ENCODE results near the gene TMC1. TPM values are rescaled to one million over a fixed set of nuclear protein-coding genes. Genes with fewer than 3 reads are reported as not detected.
A peak's percentile ranks its signal among the peaks of the same experiment; 100 is the strongest.

TMC1 gene
- polyA plus RNA-seq, 2 of the 4 experiments (the other 2 are of a cell fraction) = 0.12 to 0.17 TPM

DNA sequence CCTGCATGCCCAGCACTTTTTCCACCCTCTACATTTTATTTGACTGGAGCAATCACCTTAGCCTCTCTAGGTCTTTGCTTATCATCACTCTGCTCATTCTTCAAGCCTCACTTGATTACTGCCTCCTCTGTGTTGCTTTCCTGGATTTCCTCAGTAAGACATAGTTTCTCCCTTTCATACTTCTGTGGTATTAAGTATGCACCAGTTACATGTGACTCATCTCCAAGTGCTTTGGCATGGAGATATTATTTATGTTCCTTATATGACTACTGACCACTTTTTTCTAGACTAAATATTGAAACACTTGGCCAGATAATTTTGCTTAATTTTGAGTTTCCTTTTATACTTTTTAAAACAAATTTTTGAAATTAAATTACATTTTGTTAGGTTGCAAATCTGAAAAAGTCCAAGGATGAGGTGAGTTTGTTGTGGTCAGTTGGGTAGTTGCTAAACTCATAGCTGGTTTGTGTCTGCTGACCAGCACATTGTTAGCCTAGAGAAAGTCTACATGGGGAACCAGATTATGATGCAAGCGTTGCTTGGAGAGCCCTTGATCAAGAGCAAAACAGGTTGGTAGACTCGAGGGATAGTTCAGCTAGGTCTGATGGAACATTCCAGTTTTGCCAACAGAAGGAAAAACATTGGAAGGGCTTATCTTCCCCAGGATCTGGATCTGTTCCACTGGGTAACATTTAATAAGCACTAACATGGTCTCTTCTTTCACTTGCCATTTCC lies 140.2 kb downstream of the TMC1 start (continued):
- no peak for TF ChIP-seq BHLHE40 (IDR thresholded peaks at IDR 0.05; ENCODE audit: low read depth, low read length)

DNA sequence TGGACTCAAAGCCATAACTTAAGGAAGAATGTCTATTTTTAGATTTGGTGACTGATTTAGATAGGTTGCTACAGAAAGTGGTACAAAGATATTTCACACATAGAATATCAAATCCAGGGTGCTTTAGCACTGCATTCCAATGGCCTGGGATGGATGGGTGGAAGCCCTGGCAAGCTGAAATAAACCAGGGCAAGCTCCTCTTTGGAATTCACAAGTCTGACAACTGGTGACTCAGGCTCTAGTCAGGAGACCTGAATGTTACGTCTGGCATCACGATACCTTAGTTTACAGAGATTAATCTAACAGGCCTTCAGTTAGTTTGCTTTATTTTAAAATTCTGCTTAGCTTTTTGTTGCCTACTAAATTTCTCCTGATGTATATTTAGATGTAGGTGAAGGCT lies 144.0 kb downstream of the TMC1 start:
- ATAC-seq = peak in 1 of 2 experiments; percentile 66; a peak in 2 of 6 replicates

DNA sequence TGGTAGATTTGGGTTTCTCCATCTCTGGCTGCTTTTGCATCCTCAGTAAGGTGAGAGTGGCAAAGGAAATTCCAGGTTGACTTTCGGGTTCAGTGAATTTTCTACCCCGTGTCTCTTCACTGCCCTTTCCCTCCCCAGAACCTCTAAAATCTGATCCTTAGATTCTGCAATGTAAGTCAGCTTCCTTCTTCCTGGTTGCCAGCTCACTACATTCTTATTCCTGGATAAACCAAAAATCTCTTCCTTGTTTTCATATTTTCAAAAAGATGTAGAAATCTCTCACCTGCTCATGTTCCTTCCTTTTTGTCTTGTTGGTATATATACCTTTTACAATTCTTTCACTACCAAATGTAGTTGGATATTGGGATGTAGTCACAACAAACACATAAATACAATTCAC lies 145.8 kb downstream of the TMC1 start:
- Histone ChIP-seq H3K4me1 (0 out of 3 replicates have a peak, but pooled peaks cover 6% of the 10 kb centered on the region), H3K4me3 (no peak overlapping the region), H3K9me3 (no peaks in the 10 kb centered on the region), H3K4me2 (no peak overlapping the region), H3K27ac (no peak overlapping the region)
- FAIRE-seq = no peak
- WGBS (ENCODE audit: missing lambda C conversion rate) = 65% methylated on average over 2 of the region's 2 CpGs
- ChIA-PET CTCF (no interaction called here), POLR2A (no interaction called here)
- no peak for ATAC-seq
- DNase-seq (ENCODE audit: low read depth in 1 of 2, low spot score in 1 of 2) = no peak
- TF ChIP-seq EP300 (IDR thresholded peaks at IDR 0.05) (no peak), RAD21 (conservative IDR thresholded peaks at IDR 0.05 in 1 of 2, IDR thresholded peaks at IDR 0.05 in 1 of 2) (no peak), KDM5A (IDR thresholded peaks at IDR 0.05) (no peak), SREBF2 (IDR thresholded peaks at IDR 0.05) (no peak), MAFK (IDR thresholded peaks at IDR 0.05; ENCODE audit: partially characterized antibody) (no peak), FOSB (CRISPR knock-in tag; IDR thresholded peaks at IDR 0.05) (no peak), CEBPB (IDR thresholded peaks at IDR 0.05) (no peak), EHF (CRISPR knock-in tag; IDR thresholded peaks at IDR 0.05) (no peak), HEYL (CRISPR knock-in tag; IDR thresholded peaks at IDR 0.05) (no peak), POLR2A (IDR thresholded peaks at IDR 0.05; ENCODE audit: low read length) (no peak)
- TF ChIP-seq, protein P1, sequence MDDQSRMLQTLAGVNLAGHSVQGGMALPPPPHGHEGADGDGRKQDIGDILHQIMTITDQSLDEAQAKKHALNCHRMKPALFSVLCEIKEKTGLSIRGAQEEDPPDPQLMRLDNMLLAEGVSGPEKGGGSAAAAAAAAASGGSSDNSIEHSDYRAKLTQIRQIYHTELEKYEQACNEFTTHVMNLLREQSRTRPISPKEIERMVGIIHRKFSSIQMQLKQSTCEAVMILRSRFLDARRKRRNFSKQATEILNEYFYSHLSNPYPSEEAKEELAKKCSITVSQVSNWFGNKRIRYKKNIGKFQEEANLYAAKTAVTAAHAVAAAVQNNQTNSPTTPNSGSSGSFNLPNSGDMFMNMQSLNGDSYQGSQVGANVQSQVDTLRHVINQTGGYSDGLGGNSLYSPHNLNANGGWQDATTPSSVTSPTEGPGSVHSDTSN (IDR thresholded peaks at IDR 0.05) = no peak

More for the DNA sequence above, 144.0 kb downstream of the TMC1 start:
- H3K4me2 ChIP-seq = no peak overlapping the region
- no peaks in the 10 kb centered on the region for H3K9me3 ChIP-seq
- TF ChIP-seq KDM5A (IDR thresholded peaks at IDR 0.05) = no peak
- no peak for TF ChIP-seq RNF2 (IDR thresholded peaks at IDR 0.05; ENCODE audit: borderline replicate concordance, low read depth)
- TF ChIP-seq, protein P2, sequence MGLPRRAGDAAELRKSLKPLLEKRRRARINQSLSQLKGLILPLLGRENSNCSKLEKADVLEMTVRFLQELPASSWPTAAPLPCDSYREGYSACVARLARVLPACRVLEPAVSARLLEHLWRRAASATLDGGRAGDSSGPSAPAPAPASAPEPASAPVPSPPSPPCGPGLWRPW (IDR thresholded peaks at IDR 0.05) = no peak
- no peak for TF ChIP-seq ZFP36 (IDR thresholded peaks at IDR 0.05; ENCODE audit: borderline replicate concordance, partially characterized antibody)
- TF ChIP-seq FOSB (CRISPR knock-in tag; IDR thresholded peaks at IDR 0.05) = no peak
- ChIA-PET POLR2A (no interaction called here), CTCF (interaction anchor here (0.9 kb wide), 1 partner anchor 9 kb away, joined by 3 read pairs; no protein-coding TSS in a partner anchor)
- 0 out of 3 replicates have a peak, but pooled peaks cover 6% of the 10 kb centered on the region for H3K4me1 ChIP-seq
- no peak overlapping the region for H3K4me3 ChIP-seq
- FAIRE-seq = no peak
- 43% methylated on average over 2 of the region's 2 CpGs for WGBS (ENCODE audit: missing lambda C conversion rate)
- DNase-seq (ENCODE audit: low read depth in 1 of 2, low spot score in 1 of 2) = peak in 1 of 2 experiments; percentile 19
- H3K27ac ChIP-seq = no peak overlapping the region

DNA sequence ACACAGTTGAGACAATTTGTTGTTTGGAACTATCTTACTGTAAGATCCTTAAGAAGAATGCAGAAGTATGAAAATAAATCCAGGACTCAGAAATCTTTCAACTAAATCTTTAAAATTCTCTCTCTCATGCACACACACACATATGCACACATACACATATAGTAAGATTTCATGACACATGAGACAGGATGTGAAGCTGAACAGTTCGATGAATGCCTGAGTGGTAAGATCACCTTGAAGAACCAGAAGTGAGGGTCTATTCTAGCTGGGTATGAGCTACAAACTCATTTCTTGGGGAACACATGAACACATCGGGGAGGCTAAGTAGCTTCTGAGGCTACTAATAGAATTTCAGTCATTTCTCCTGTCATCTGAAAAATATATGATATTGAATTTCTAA lies 153.6 kb downstream of the TMC1 start:
- Histone ChIP-seq H3K27ac (no peak overlapping the region), H3K9me3 (peaks cover 2% of the 10 kb centered on the region; the same call in 1 of the 3 replicates), H3K4me1 (no peaks in the 10 kb centered on the region), H3K4me3 (no peak overlapping the region), H3K4me2 (no peak overlapping the region)
- WGBS (ENCODE audit: missing lambda C conversion rate) = 68% methylated on average over 2 of the region's 2 CpGs
- DNase-seq (ENCODE audit: low read depth in 1 of 2, low spot score in 1 of 2) (no peak), FAIRE-seq (no peak), ATAC-seq (no peak)
- POLR2A ChIA-PET = no interaction called here
- CTCF ChIA-PET = interaction anchor here (0.7 to 1.7 kb wide), 3 partner anchors 9 to 40 kb away, joined by 3 read pairs; no protein-coding TSS in a partner anchor
- TF ChIP-seq SREBF2 (IDR thresholded peaks at IDR 0.05) (no peak), NR3C1 (IDR thresholded peaks at IDR 0.05) (no peak), KDM1A (IDR thresholded peaks at IDR 0.05; ENCODE audit: low read depth) (no peak), FOSB (CRISPR knock-in tag; IDR thresholded peaks at IDR 0.05) (no peak), GATA3 (IDR thresholded peaks at IDR 0.05; ENCODE audit: borderline replicate concordance) (no peak), ZSCAN20 (CRISPR knock-in tag; IDR thresholded peaks at IDR 0.05) (no peak), MAZ (IDR thresholded peaks at IDR 0.05; ENCODE audit: borderline replicate concordance, low read depth, low read length) (no peak), ZC3H11A (IDR thresholded peaks at IDR 0.05) (no peak), HOXB13 (CRISPR knock-in tag; IDR thresholded peaks at IDR 0.05; ENCODE audit: low read depth) (no peak), POLR2AphosphoS2 (conservative IDR thresholded peaks at IDR 0.05; ENCODE audit: low read length) (no peak), ESRRA (IDR thresholded peaks at IDR 0.05; ENCODE audit: borderline replicate concordance, low read length) (no peak), JUN (IDR thresholded peaks at IDR 0.05) (no peak), BHLHE40 (IDR thresholded peaks at IDR 0.05; ENCODE audit: low read depth, low read length) (no peak), RARB (CRISPR knock-in tag; IDR thresholded peaks at IDR 0.05) (no peak), JUNB (IDR thresholded peaks at IDR 0.05) (no peak), NFE2L2 (conservative IDR thresholded peaks at IDR 0.05; ENCODE audit: low read length) (no peak)
- TF ChIP-seq, protein P3, sequence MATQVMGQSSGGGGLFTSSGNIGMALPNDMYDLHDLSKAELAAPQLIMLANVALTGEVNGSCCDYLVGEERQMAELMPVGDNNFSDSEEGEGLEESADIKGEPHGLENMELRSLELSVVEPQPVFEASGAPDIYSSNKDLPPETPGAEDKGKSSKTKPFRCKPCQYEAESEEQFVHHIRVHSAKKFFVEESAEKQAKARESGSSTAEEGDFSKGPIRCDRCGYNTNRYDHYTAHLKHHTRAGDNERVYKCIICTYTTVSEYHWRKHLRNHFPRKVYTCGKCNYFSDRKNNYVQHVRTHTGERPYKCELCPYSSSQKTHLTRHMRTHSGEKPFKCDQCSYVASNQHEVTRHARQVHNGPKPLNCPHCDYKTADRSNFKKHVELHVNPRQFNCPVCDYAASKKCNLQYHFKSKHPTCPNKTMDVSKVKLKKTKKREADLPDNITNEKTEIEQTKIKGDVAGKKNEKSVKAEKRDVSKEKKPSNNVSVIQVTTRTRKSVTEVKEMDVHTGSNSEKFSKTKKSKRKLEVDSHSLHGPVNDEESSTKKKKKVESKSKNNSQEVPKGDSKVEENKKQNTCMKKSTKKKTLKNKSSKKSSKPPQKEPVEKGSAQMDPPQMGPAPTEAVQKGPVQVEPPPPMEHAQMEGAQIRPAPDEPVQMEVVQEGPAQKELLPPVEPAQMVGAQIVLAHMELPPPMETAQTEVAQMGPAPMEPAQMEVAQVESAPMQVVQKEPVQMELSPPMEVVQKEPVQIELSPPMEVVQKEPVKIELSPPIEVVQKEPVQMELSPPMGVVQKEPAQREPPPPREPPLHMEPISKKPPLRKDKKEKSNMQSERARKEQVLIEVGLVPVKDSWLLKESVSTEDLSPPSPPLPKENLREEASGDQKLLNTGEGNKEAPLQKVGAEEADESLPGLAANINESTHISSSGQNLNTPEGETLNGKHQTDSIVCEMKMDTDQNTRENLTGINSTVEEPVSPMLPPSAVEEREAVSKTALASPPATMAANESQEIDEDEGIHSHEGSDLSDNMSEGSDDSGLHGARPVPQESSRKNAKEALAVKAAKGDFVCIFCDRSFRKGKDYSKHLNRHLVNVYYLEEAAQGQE (IDR thresholded peaks at IDR 0.05) = no peak
- TF ChIP-seq, protein P4, sequence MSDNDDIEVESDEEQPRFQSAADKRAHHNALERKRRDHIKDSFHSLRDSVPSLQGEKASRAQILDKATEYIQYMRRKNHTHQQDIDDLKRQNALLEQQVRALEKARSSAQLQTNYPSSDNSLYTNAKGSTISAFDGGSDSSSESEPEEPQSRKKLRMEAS (IDR thresholded peaks at IDR 0.05) = no peak

Data from A549 (cell line).